ENCODE data around the gene HECTD1.
"Not testable (repeated sequence)": the region's sequence is repeated elsewhere in the genome, so short reads cannot be mapped to it uniquely, and the experiment has no call there.

HECTD1 gene

GRCh38 chr14:31189346-31190218 is 18.0 kb downstream of the HECTD1 start:
- H3K27ac ChIP-seq, result no peak overlapping the region

GRCh38 chr14:31188744-31189143 is 18.8 kb downstream of the HECTD1 start:
- Histone ChIP-seq H3K27me3 (ENCODE audit: control insufficient read depth, insufficient read depth, low read length) (no peaks in the 10 kb centered on the region), H3K4me2 (ENCODE audit: low read length) (no peak overlapping the region), H3K4me1 (peaks cover 2% of the 10 kb centered on the region), H2AFZ (no peak overlapping the region), H3K27ac (no peak overlapping the region), H3K9ac (no peak overlapping the region), H3K4me3 (ENCODE audit: low read depth, low read length) (no peak overlapping the region), H3K79me2 (peaks cover 76% of the 10 kb centered on the region), H3K9me3 (ENCODE audit: control insufficient read depth, low read length) (no peaks in the 10 kb centered on the region), H3K36me3 (ENCODE audit: control insufficient read depth, insufficient read depth, low read length) (no peaks in the 10 kb centered on the region)
- no peak for TF ChIP-seq CTCF (IDR thresholded peaks at IDR 0.05)

More at GRCh38 chr14:31189346-31190218, 18.0 kb downstream of the HECTD1 start:
- no peak overlapping the region for H2AFZ ChIP-seq
- H3K9me3 ChIP-seq (ENCODE audit: control insufficient read depth, low read length), result no peaks in the 10 kb centered on the region
- peaks cover 2% of the 10 kb centered on the region for H3K4me1 ChIP-seq
- H3K79me2 ChIP-seq, result peaks cover 74% of the 10 kb centered on the region
- no peaks in the 10 kb centered on the region for H3K27me3 ChIP-seq (ENCODE audit: control insufficient read depth, insufficient read depth, low read length)
- H3K4me2 ChIP-seq (ENCODE audit: low read length), result no peak overlapping the region
- H3K9ac ChIP-seq, result no peak overlapping the region
- H3K4me3 ChIP-seq (ENCODE audit: low read depth, low read length), result no peak overlapping the region
- no peaks in the 10 kb centered on the region for H3K36me3 ChIP-seq (ENCODE audit: control insufficient read depth, insufficient read depth, low read length)
- no peak for TF ChIP-seq CTCF (IDR thresholded peaks at IDR 0.05)

- not testable (repeated sequence) for H3K9me3 ChIP-seq (ENCODE audit: control insufficient read depth, low read length); H3K36me3 ChIP-seq (ENCODE audit: control insufficient read depth, insufficient read depth, low read length); H3K27ac ChIP-seq; H3K27me3 ChIP-seq (ENCODE audit: control insufficient read depth, insufficient read depth, low read length); H3K4me1 ChIP-seq; H3K9ac ChIP-seq; H3K4me3 ChIP-seq (ENCODE audit: low read depth, low read length); H2AFZ ChIP-seq; H3K4me2 ChIP-seq (ENCODE audit: low read length)
- peaks cover 40% of the 10 kb centered on the region for H3K79me2 ChIP-seq
These were observed 25.6 kb downstream of the HECTD1 start for GRCh38 chr14:31182016-31182415.

- no peaks in the 10 kb centered on the region for H3K36me3 ChIP-seq (ENCODE audit: control insufficient read depth, insufficient read depth, low read length)
- no peak overlapping the region for H3K4me2 ChIP-seq (ENCODE audit: low read length)
- H3K9ac ChIP-seq, result no peak overlapping the region
- H3K4me1 ChIP-seq, result no peaks in the 10 kb centered on the region
- H3K9me3 ChIP-seq (ENCODE audit: control insufficient read depth, low read length), result no peaks in the 10 kb centered on the region
- peaks cover 36% of the 10 kb centered on the region for H3K79me2 ChIP-seq
- H3K27ac ChIP-seq, result no peak overlapping the region
- H3K27me3 ChIP-seq (ENCODE audit: control insufficient read depth, insufficient read depth, low read length), result no peaks in the 10 kb centered on the region
- TF ChIP-seq CTCF (IDR thresholded peaks at IDR 0.05), result no peak
- H3K4me3 ChIP-seq (ENCODE audit: low read depth, low read length), result no peak overlapping the region
- no peak overlapping the region for H2AFZ ChIP-seq
These were observed 26.3 kb downstream of the HECTD1 start for GRCh38 chr14:31181271-31181670.

- Histone ChIP-seq H3K36me3 (ENCODE audit: control insufficient read depth, insufficient read depth, low read length) (no peaks in the 10 kb centered on the region), H3K27me3 (ENCODE audit: control insufficient read depth, insufficient read depth, low read length) (no peaks in the 10 kb centered on the region), H3K9ac (no peak overlapping the region), H2AFZ (no peak overlapping the region), H3K4me3 (ENCODE audit: low read depth, low read length) (no peak overlapping the region), H3K4me2 (ENCODE audit: low read length) (no peak overlapping the region), H3K27ac (no peak overlapping the region), H3K79me2 (peaks cover 28% of the 10 kb centered on the region), H3K4me1 (no peaks in the 10 kb centered on the region), H3K9me3 (ENCODE audit: control insufficient read depth, low read length) (no peaks in the 10 kb centered on the region)
- TF ChIP-seq CTCF (IDR thresholded peaks at IDR 0.05), result no peak
These were observed 27.1 kb downstream of the HECTD1 start for GRCh38 chr14:31180299-31181051.
